SH-SY5Y (cell line): ENCODE measurements around the gene MRC1.

Experiments used
- GATA2 ChIP-seq: IDR thresholded peaks from 2 replicates; pipeline ENCODE4 v1.6.1; 2011; ENCODE audit warnings: mild to moderate bottlenecking, low read depth, low read length
- GATA3 ChIP-seq: IDR thresholded peaks from 2 replicates; pipeline ENCODE4 v1.6.1; 2011; ENCODE audit warnings: low read depth, mild to moderate bottlenecking, low read length, moderate library complexity

GRCh38 chr10:17950726-17951125 lies 141.6 kb downstream of the MRC1 start:
- TF ChIP-seq GATA2 = no peak
- TF ChIP-seq GATA3 = no peak
